GM21786 (cell line): Measurements from ENCODE around the gene CELF2.

Source experiments
- ATAC-seq: cut with Tn5 transposase; IDR thresholded peaks from one replicate; pipeline ENCODE4 v1.9.1; 2021; ENCODE audit not compliant: unreplicated experiment

Gene CELF2

DNA sequence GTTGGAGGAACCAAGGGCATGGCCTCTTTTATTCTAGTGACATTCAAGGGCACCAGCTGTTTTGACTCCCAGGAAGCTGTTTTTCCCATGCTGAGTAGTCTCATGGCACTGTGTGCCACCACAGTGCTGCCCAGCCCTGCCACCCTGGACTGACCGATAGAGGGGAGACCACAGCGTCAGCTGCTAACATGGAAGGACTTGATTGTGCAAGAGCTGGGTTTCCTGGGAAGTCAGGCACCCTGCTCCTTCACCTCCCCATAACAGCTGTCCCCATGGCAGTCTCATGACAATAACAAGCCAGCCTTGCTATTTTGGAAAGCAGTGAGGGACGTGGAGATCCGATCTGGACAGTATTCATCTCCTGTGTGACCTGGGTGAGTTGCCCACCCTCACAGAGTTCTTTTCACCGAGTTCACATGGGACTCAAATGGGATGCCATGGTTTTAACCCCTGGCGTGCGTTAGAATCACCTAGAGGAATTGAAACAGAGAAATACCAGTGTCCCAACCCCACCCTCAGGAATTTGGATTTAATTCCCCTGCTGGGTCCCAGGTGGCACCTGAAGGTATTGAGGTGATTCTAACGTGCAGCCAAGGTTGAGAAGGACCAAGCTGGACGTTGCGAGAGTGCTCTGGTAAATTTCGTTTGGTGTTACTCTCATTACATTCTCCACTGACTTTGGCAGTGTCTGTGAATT lies 174.8 kb downstream of the CELF2 start:
- no peak for ATAC-seq

DNA sequence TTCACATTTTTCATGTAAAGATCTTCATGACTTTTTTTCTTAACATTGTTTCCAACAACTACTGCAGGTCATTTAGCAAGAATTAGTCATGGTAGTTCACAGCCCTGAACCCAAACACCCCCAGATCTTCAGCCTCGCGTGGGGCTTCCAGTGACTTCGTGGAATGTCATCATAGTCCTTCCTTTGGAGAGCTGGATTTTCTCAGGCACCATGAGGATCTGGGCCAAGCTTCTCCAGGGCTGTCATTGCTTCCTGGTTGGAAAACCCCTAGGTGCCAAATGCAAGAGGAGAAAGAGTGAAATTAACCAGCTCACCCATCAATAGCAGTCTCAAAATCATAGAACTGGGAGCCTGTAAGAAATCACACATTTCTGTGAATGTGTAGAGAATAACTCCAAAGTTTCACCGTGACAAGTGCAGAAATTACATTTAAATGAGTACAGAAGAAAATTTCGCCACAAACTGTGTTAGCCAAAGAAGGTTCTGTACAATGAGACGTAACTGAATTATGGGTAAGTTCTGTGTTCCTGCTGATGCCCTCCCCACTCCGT lies 175.4 kb downstream of the CELF2 start:
- no peak for ATAC-seq

GRCh38 chr10:11194859-11195586 lies 177.4 kb downstream of the CELF2 start:
- ATAC-seq: no peak

DNA sequence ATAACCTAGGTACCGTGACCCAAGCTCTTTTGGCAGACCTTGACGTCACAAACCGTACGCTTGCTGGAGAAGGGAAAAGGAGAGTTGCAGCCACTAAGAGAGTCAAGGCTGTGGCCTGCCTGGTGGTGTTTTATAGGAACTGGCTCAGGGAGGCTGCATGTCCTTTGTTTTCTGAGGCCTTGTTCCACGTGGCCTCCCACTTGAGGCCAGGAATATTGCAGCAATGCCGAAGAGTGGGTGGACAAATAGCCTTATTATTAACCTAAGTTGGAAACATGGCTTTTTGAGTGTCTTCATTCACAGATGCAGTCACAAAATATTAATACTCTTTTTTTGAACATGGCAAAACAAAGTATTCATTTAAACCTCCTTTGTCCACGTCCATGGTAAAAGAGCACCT lies 178.0 kb downstream of the CELF2 start:
- ATAC-seq: no peak

DNA sequence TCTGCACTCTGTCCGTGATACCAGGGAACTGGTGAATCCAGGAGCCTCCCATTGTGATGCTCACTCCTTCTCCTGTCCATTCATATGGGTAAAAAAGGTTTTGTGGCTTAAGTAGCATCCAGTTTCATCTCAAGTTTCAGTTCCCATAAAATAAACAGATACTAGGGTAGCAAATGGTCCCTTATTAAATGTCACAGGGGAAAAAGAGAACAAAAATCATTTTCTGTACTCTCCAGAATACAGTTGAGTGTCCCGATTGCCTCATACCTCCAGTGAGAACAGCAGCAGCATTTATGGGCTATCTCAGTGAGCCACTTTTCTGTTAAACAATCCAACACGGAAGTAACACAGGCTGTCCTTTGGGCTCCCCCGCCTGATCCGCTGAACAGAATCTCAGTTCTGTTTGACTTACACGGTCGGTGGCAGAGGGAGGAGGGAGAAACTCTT lies 179.6 kb downstream of the CELF2 start:
- peak; percentile 65 for ATAC-seq

GRCh38 chr10:11197878-11198277 lies 180.2 kb downstream of the CELF2 start:
- ATAC-seq: no peak

- ATAC-seq: no peak
Measured at GRCh38 chr10:11201911-11202310, 184.2 kb downstream of the CELF2 start.

- no peak for ATAC-seq
Measured at GRCh38 chr10:11204351-11204942, 186.8 kb downstream of the CELF2 start.

DNA sequence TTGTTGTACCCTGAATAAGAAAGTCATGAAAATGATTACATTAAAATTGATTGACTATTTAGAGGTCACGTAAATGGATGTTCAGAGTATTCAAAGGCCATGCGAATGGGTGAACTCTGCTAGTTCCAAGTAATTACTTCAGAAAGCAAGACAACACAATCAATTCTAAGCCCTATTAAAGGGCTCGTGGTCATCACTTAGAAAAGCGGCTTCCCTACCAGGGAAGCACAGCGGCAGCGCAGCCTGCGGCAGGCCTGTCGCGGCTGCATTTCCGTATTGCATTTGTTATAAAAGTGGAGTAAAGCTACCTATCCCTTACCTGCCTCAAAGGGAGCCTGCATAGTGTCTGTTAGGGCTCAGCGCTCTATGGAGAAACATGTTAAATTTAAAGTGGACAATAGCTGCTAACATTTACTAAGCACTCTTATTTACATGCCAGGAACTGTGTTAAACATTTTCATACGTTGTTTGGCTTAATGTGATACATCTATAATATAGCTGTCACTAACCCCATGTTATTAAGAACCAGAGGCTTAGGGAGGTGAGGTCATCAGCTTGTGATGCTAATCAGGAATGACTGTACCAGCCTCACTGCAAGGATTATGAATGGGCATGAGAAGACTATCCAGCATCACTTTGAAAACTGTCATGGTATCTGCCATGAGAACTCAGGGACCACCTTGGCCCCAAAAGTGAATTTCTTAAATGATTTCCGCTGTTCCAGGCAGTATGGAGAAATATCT lies 187.5 kb downstream of the CELF2 start:
- ATAC-seq: no peak

DNA sequence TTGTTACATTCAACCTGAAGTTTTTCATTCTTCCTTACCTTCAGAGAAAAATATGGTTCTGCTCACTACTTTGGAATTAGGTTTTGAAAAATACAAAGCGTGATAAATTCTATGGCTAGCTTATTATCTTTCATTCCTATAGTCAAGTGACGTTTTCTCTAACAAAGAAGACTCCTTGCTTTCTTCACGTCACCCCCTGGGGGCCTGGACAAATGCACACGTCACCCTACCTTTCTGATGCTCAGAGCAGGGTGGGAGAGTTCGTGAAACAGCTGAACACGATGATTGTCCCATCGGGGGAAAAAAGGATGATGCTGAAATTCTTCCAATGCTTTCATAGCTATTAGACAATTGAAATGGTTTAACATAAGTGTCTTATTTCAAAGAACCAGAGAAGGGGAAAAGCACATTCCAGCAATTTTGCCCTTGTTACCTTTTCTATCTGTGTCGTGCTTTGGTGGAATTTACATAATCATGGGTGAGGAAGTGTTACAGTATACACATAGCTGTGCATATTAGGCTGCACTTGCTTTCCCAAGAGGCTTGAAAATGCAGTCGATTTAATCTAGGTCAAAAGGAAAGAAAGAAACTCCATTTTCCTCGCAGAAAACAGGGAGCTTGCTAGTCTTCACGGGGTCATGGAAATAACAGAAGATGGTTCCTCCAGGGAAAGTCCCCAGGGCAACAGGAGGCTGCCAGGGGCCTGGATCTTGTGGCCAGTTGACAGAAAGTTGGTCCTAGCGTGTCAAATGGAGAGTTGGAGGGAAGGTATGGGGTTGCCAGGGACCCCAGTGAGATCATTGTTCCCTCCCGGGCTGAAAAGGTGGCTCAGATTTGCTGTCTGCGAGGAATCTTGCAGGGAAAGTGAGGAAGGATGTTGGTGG lies 189.2 kb downstream of the CELF2 start:
- no peak for ATAC-seq

DNA sequence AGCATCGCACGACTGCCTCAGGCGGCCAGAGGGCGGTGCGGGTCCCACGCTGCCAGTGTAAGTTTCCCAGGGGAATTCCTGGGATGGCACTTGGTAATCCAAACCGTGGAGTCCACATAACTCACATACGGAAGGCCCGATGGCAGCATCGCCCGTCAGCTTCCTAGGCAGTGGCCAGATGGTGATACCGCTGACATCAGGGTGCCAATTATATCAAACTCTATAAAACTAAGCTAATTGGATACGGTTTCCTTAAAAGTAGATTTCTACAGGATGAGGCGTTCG lies 189.8 kb downstream of the CELF2 start:
- ATAC-seq: no peak

- ATAC-seq: no peak
Measured at GRCh38 chr10:11208243-11208642, 190.6 kb downstream of the CELF2 start.

- peak; percentile 53 for ATAC-seq
Measured at GRCh38 chr10:11208908-11209829, 191.5 kb downstream of the CELF2 start.

DNA sequence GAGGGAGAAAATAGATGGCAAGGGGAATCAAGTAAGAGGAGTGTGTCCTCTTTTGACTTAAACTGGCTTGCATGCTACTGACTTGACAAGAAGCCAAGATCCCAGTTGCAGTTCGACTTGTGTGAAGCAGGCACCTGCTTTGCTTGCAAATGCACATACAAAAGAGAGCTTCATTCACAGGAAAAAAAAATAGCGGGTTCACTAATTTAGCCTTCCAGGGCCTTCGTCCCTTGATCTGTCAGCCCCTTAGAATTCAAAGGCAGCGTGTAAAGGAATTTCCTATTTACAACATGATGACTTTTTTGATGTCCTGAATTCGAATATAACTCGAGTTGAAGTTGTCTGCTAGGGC lies 192.1 kb downstream of the CELF2 start:
- peak; percentile 30 for ATAC-seq

DNA sequence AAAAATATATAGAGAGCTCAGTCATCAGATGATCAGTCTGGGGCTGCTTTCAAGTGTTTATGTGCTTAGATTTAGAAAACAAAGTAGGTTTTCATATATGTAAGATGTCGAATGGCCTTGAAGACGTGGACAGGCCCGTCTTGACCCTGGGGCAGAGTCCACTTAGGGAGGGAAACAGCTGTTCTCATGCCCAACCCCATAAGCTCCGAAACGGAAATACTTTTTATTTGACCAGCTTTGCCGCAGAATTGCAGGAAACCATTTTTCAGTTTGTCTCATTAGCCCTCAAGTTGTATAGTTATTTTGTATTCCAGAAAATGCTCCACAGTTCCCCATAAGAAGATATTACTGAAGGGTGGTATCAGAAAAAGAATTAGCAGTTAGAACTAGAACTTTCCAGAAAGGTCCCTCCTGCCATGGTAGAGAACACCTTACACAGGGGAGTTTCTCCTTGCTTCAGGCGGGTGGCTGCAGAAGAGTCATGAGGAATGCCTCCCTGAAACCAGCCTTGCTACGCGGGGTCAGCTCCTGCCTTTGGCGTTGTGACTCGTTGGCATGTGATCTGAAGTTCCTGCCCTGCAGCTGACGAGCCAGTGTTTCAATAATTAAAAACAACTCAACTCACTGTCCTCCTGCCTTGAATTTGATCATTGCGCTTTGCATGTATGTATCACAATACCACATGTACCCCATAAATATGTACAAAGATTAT lies 192.7 kb downstream of the CELF2 start:
- no peak for ATAC-seq

GRCh38 chr10:11212288-11213085 lies 194.8 kb downstream of the CELF2 start:
- ATAC-seq: no peak

GRCh38 chr10:11213137-11213536 lies 195.5 kb downstream of the CELF2 start:
- ATAC-seq: no peak

DNA sequence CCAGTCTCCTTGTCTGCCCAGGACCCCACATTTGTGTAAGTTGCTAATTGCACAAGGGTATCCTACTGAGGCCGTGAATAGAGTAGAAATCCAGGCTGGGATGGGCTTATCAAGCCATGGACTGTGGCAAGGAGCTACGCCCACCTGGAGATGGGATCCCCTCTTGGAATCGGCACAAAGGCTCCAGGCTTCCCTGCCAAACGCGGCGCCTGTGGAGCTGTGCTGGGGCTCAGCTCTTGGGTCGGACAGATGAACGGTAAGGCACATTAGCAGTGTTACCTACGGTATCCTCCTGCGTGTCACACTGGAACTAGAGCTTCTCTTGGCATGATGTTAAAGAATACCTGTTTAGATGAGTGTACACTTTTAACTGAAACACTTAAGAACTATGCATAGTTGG lies 196.7 kb downstream of the CELF2 start:
- no peak for ATAC-seq
